DMS 273 (cell line): ENCODE data around the gene SDSL.

Experiments used
- DNase-seq: peaks from one replicate; lab custom pipeline; 2025; ENCODE audit not compliant: unreplicated experiment; lab: John Stamatoyannopoulos, UW

Gene SDSL

DNA sequence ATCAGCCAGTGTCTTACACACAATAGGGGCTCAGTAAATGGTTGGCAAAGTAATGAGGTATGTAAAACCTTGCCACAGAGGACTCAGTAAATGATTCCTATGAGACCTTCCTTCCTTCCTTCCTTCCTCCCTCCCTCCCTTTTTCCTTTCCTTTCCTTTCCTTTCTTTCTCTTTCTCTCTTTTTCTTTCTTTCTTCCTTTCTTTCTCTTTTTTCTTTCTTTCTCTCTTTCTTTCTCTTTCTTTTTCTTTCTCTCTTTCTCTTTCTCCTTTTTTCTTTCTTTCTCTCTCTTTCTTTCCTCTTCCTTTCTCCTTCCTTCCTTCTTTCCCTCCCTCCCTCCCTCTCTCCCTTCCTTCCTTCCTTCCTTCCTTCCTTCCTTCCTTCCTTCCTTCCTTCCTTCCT is 26.0 kb upstream of the SDSL start:
- no peak for DNase-seq

DNA sequence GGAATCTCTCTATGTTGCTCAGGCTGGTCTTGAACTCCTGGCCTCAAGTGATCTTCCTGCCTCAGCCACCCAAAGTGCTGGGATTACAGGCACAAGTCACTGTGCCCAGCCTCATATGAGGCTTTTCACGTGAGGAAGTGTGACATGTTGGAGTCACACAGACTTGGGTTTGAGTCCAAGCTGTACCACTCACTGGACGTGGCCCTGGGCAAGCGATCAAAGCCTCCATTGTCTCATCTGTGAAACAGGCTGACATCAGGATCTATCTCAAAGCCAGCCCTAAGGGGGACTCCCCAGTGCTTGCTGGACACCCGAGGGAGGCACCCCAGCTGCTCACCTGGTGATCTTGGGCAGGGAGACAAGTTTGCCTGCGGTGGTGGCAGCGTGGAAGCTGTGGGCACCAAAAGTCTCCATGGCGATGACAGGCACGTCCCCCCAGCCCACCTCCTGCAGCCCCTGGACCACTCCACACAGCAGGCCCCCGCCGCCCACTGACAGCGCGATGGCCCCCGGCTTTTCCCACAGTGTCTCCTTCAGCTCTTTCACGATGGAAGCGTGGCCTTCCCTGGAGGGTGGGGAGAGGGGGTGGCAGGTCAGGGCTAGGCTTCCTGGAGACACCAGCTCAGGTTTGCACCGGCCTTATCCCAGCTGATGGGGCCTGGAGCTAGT is 25.2 kb upstream of the SDSL start:
- DNase-seq, result no peak

DNA sequence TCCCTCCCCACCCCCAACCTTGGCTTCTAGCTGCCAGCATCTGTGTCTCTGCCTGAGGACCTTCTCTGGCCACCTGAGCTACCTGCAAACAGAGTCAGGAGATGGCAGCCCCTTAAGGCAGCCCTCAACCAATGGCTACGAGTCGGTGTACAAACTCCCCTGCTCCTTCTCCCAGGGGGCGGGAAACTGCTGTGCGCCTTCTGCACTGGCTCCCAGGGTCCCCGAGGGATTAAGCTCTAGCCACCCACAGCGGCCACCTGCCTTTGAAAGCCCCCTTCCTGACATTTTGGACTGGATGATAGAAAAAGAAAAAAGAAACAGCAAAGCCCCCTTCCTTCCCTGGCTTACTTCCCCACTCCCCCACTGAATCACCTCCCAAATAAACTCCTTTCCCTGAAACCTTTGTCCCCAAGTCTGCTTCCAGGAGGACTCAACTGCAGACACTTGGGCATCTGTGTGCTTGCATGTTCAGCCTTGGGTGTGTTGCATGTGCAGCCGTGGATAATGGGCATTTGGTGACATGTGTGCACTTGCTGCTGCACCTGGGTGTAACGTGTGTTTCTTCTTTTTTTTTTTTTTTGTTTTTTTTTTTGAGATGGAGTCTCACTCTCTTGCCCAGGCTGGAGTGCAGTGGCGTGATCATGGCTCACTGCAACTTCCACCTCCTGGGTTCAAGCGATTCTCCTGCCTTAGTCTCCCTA is 24.5 kb upstream of the SDSL start:
- DNase-seq, result no peak

DNA sequence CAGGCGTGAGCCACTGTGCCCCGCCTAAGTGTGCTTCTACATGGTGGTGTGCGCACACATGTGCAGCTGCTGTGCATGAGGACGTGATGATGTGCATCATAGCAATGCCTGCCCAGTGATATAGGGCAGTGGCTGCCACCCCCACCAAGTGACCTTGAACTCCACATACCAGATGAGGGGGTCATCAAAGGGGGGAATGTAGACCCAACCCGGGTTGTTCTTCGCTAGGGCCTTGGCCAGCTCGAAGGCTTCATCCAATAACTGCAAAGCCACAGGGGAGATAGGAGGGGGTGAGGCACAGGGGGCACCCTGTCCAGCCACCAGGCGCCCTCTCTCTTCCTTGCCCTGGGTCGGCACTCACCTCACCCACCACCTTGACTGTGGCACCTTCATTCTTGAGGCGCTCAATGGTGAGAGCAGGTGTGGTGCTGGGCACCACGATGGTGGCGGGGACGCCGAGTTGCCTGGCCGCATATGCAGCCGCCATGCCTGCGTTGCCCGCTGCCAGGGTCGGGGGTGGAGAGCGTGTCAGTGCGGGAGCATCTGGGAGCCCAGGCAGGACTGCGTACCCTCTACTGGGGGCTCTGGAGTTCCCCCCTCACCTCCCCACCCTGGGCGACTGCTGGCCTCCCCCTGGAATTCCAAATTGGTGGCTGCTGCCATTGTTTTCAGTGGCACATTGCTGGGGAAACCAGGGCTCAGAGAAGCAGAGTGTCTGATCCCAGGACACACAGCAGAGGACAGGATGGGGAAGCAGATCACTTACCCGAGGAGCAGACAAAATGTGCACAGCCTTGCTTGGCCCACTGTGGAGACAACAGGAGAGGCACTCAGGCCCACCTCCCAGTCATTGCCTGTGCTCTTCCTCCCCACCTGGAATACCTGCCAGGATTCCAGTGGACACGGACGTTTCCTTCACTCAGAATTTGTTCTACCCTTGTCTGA is 23.6 kb upstream of the SDSL start:
- no peak for DNase-seq

DNA sequence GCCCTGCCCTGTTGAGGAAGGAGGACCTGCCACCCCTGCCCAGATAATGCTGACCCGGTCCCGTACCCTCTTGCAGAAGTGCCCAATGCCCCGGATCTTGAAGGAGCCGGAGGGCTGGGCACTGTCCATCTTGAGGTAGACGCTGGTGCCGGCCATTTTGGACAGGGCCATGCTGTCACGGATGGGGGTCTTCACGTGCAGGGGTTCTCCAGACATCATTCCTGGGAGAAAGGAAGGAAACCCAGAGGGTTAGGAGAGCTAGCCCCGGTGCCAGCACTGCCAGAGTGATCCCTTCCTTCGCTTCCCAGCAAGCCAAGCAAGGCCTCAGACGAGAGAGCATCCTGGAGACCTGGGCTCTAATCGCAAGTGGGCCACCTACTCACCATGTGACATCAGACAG is 22.7 kb upstream of the SDSL start:
- no peak for DNase-seq

DNA sequence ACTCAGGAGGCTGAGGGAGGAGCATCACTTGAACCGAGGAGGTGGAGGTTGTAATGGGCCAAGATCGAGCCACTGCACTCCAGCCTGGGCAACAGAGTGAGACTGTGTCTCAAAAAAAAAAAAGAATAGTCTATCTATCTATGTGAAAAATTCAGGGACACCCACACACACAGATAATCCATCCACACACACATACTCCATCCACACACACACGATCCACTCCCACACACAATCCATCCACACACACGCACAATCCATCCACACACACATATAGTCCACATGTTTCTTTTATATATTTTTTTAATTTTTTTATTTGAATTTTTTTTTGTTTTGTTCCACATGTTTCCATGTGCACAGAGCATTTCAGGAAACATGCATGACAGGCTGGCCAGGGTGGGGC is 21.8 kb upstream of the SDSL start:
- no peak for DNase-seq

DNA sequence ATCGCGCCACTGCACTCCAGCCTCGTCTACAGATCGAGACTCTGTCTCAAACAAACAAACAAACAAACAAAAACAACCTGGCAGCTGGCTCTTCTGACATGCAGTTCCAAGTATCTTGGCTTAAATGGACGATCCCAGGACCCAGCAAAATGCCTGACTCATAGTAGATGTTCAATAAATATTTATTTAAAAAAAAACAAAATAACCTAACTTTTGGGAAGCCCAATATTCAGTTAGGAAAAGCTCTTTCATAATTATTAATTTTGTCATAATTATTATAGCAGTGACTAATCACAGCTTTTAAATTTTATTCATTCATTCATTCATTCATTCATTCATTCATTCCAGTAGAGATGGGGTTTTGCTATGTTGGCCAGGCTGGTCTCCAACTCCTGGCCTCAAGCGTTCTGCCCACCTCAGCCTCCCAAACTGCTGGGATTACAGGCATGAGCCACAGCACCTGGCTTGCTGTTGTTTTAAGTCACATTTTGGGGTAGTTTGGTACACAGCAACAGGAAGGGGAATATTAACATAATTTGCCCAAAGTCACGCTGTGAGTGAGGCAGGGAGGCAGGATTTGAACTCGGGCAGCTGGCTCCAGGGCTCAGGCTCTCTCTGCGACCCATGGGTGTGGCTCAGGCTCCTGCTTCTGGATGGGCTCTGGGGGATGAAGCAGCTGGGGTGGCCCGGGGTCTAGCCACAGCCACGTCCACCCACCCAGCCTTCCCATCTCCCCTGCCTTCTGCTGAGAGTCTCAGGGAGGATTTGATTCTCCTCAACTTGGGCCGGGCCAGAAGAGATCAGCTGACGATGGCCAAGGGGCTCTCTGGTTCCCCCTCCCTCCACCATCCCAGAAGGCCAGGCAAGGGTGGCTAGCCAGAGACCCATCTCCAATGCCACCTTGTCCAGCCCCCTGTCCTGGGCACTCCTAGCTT is 20.8 kb upstream of the SDSL start:
- DNase-seq, result no peak

DNA sequence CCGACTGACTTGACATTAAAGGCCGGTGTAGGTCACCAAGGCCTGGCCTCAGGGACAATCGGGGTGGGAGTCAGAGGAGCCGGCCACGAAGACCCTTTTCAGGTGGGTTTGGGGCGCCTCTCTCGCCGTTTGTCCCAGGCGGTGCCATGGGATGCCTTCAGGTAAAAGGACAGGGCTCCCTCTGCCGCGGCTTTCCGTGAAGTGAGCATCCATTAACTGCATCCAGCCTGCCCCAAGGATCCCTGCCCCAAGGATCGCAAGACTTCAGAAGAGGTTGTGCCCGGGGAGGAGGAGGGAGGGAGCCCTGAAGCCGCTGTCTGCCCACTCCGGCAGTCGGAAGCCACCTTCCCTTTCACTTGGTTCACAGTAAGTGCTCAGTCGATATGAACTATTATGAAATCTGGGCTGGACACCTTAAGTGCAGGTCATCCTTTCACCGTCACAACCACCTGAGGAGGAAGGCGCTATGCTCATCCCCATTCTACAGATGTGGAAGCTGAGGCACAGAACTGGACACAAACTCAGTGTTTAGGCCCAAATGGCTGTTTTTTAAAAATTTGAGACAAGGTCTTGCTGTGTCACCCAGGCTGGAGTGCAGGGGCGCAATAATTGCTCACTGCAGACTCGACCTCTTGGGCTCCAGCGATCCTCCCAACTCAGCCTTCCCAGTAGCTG is 19.5 kb upstream of the SDSL start:
- no peak for DNase-seq

DNA sequence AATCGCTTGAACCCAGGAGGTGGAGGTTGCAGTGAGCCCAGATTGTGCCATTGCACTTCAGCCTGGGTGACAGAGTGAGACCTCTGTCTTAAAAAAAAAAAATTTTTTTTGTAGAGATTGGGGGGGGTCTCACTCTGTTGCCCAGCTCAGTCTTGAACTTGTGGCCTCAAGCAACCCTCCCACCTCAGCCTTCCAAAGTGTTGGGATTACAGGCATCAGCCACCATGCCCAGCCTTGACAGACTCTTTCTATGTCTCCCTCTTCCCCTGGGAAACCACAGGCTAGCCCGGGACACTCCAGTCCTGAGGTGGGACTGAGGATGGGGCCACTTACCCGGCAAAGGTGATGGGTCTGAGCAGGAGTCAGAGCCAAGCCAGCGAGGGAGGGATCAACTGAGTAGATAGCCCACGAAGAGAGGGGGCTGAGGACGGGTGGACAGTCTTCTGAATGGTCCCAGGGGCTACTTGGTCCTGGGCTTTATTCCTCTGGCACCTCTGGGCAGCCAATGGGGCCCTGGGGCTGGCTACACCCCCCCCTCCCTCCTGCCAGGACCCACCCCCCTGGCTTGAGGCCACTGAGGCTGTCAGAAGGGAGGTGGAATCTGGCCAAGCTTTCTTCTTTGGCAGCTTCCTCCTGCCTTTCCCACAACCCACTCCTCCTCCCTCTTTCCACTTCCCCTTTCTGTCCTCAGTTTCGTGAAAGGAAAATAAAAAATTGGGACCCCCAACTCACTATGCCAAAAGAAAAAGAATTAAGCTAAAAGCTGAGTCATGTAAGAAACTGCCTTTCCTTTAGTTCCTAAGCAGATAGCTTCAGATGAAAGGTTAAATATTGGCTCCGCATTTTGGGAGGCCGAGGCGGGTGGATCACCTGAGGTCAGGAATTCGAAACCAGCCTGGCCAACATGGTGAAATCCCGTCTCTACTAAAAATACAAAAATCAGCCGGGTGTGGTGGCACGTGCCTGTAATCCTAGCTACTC is 18.5 kb upstream of the SDSL start, which contains the start of gene SDS:
TSS of gene SDS (minus strand) at position 453 of the 981 bp plus-strand sequence. CDS start 4,179 bp downstream, outside the sequence.
- peak; percentile 67 for DNase-seq

DNA sequence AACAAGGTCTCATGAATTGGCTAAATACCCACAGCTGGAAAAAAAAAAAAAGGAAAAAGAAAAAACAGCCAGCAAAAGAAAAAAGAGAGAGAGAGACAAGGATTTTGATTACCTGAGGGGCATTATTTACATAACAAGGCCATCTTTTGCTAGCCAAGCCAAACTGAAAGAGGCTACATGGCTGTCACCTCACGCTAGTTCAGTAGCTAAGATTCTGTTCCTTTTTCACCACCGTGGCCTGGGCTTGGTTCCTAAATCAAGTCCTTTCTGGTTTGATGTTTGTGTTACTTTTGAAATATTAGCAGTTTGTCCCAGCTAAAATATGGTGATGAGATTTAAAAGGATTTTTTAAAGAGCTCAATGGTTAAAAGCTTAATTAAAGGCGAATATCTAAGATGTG is 16.5 kb upstream of the SDSL start:
- DNase-seq, result no peak

DNA sequence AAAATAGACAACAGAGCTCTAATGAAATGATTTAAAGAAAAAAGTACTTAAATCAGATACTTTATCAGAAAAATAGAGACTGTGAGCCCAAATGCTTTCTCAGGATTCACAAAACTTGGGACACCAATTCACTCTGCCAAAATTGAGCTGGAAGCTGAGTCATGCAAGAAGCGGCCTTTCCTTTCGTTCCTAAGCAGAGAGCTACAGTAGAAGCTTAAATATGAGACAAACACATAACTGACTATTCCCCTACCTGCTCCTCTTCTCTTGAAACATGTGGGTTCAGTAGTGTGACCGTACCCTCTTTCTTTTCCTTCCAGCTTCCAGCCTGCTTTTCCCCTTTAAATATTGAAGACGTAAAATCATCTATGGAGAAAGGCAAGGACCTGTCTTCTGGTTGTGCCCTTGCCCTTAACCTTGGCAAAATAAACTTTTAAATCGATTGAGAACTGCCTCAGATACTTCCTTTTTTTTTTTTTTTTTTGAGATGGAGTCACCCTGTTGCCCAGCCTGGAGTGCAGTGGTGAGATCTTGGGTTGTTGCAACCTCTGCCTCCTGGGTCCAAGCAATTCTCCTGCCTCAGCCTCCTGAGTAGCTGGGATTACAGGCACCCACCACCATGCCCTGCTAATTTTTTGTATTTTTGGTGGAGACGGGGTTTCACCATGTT is 14.1 kb upstream of the SDSL start:
- no peak for DNase-seq

DNA sequence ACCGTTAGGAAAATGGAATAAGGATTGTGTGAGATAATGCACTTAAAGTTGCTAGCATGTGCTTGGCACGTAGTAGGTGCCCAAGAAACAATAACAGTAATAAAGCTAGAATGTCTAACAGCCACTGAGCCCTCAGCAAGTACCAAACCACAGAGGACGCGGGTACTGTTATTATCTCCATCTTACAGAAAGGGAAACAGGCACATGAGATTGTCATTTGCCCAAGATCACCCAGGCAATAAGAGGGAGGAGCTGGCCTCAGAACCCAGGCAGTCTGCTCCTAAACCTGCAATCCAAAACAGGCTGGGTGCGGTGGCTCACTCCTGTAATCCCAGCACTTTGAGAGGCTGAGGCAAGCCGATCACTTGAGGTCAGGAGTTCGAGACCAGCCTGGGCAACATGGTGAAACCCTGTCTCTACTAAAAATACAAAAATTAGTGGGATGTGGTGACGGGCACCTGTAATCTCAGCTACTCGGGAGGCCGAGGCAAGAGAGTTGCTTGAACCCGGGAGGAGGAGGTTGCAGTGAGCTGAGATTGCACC is 13.4 kb upstream of the SDSL start:
- no peak for DNase-seq

DNA sequence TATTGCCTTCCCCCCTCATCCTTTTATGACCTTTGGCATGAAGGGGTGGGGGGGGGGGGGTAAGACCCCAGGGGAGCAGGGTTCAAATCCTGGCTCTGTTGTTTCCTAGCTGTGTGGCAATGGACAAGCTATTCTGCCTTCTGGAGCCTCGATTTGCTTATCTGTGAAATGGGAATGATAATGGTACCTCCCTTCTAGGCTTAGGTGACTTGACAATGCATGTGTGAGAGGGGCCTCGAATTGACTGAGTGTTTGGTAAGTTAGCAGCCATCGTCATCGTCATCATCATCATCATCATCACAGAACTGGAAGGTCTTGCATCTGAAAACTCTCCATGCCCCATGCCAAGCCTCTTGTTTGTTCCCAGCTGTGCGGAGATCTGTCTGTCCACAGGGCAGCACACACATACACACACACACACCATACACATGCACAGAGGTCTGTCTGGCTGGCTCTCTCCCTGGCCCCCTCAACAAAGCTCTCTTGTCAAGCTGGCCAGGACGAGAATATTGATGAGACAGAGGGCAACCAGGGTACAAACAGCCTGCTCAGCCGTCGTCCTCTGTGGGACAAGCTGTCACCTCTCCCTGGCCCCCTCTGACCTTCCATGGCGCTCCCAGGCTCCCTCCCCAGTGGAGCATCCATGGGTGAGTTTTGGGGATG is 12.6 kb upstream of the SDSL start:
- no peak for DNase-seq

DNA sequence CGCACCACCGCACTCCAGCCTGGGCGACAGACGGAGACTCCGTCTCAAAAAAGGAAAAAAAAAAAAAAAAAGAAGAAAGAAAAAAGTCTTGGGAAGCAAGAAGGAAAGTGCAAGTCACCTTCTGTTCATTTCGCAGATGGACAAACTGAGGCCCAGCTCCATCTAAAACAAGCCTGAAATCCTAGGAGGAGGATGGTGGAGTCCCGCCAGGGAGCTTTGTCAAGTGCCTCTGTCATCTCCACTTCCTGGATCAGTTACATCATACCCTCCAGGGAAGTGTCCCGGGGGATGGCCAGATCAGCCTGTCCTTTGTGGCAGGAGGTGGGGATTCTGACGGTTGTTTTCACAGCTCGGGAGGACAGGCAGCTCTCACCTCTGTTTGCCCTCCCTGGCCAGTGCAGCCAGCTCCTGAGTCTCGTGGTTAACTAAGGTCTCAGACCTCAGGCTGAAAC is 8.7 kb upstream of the SDSL start:
- DNase-seq, result peak; percentile 15

DNA sequence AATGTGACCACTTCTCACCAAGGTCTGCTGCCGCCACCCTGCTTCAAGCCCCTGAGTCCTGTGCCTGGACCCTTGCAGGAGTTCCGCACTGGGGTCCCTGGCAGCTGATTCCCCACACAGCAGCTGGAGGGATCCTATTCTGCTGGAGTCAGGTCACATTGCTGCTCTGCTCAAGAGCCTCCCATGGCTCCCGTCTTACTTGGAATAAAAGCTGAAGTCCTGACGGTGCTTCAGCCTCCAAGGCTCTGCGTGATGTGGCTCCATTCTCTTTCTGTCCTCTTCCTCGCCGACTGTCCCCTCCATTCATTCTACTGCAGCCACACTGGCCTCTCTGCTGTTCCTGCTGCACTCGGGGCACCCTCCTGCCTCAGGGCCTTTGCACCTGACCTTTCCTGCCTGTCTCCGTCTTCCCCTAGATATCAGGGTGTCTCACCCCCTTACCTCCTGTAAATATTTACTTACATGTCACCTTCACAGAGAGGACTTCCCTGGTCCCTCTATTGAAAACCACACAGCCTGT is 7.6 kb upstream of the SDSL start:
- DNase-seq, result no peak

DNA sequence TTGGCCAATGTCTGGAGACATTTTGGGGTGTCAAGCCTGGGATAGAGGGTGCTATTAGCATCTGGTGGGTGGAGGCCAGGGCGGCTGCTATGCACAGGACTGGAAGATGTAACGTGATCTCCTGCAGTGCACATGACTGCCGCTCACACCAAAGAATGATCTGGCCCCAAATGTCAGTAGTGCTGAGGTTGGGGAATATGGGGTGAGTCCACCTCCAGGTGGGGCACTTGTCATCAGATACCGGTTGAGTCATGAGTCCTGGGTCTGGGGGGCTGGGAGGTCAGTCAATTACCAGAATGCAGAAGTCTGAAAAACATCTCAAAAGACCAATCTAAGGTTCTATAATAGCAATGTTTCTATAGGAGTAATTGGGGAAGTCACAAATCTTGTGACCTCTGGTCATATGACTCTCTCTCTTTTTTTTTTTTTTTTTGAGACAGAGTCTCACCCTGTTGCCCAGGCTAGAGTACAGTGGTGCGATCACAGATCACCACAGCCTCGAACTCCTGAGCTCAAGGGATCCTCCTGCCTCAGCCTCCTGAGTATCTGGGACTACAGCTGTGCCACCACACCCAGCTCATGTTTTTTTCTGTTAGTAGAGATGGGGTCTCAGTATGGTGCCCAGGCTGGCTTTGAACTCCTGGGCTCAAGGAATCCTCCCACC is 6.0 kb upstream of the SDSL start:
- peak; percentile 43 for DNase-seq
